Spleen (tissue), 7 donors: Measurements from ENCODE around the gene PIPOX.

Source experiments
- POLR2A ChIP-seq, 3 donors: fragments of 450-650 bp; IDR thresholded peaks; one replicate each; pipeline ENCODE4 v1.5.1; 2017; ENCODE audit warnings: antibody characterized with exemption in 3 of 3, mild to moderate bottlenecking in 1 of 3
- TF ChIP-seq, protein P1 (sequence below), 11 experiments: fragments of 200-600 bp in 7 of 11; fragments of 450-650 bp in 4 of 11; sonication (generic) in 4 of 11; IDR thresholded peaks in 8 of 11; conservative IDR thresholded peaks in 3 of 11; 1 replicate in 7 of 11; 2 replicates in 4 of 11; pipeline versions ENCODE4 v1.4.0 to v1.8.0; 2016 to 2021; ENCODE audit warnings: antibody characterized with exemption in 11 of 11, inconsistent platforms in 4 of 11, mild to moderate bottlenecking in 1 of 11
- donor health status: DM: no; HTN: no; CAD: no; lungs with moderate emphysema.
- donor health status: DM: no; HTN: no; CAD: no.
- donor health status: DM: no; HTN: no; CAD: no.

DNA sequence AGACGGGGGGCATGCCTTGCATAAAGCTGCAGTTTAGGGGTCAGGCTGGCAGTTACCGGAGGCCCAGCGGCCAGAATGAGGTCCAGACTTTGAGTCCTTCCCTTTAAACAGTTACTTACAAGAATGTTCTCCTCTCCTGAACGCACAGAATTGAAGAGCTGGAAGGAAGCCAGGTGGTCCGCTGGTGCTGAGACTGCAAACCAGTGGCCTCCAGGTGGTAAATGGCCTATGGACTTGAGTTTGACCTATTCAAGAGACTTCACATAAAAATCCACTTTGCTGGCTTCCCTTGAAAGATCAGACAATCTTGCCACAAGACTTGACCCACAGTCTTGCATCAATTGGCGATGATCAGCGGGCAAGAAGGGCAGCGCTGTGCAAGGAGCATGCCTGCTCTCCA, 22.4 kb upstream of the PIPOX start:
- TF ChIP-seq, protein P1, sequence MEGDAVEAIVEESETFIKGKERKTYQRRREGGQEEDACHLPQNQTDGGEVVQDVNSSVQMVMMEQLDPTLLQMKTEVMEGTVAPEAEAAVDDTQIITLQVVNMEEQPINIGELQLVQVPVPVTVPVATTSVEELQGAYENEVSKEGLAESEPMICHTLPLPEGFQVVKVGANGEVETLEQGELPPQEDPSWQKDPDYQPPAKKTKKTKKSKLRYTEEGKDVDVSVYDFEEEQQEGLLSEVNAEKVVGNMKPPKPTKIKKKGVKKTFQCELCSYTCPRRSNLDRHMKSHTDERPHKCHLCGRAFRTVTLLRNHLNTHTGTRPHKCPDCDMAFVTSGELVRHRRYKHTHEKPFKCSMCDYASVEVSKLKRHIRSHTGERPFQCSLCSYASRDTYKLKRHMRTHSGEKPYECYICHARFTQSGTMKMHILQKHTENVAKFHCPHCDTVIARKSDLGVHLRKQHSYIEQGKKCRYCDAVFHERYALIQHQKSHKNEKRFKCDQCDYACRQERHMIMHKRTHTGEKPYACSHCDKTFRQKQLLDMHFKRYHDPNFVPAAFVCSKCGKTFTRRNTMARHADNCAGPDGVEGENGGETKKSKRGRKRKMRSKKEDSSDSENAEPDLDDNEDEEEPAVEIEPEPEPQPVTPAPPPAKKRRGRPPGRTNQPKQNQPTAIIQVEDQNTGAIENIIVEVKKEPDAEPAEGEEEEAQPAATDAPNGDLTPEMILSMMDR (IDR thresholded peaks at IDR 0.05 in 8 of 11, conservative IDR thresholded peaks at IDR 0.05 in 3 of 11): no peak
- TF ChIP-seq POLR2A (IDR thresholded peaks at IDR 0.05): no peak
